ENCODE measurements around the gene BAZ2A.

DNA sequence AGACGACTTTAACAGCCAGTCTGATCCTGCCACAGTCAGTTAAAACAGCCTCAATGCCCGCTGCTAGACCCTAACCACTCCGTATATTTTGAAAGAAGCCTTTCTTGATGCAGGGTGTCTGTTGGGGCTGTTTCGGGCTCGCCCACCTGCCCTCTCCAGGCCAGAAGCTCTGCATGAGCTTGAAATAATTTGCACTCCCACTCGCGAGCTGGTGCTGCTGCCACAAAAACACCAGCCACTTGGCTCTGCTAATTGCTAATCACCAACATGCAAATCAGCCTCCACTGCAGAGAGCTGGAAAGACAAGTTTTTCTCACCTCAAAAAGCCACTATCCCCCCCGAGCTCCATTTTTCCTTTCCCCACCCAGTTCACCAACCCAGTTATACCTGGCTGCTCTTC is 15.5 kb downstream of the BAZ2A start:
- TF ChIP-seq EZH2 (IDR thresholded peaks at IDR 0.05; ENCODE audit: low read depth): no peak
- TF ChIP-seq, protein P1, sequence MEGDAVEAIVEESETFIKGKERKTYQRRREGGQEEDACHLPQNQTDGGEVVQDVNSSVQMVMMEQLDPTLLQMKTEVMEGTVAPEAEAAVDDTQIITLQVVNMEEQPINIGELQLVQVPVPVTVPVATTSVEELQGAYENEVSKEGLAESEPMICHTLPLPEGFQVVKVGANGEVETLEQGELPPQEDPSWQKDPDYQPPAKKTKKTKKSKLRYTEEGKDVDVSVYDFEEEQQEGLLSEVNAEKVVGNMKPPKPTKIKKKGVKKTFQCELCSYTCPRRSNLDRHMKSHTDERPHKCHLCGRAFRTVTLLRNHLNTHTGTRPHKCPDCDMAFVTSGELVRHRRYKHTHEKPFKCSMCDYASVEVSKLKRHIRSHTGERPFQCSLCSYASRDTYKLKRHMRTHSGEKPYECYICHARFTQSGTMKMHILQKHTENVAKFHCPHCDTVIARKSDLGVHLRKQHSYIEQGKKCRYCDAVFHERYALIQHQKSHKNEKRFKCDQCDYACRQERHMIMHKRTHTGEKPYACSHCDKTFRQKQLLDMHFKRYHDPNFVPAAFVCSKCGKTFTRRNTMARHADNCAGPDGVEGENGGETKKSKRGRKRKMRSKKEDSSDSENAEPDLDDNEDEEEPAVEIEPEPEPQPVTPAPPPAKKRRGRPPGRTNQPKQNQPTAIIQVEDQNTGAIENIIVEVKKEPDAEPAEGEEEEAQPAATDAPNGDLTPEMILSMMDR (conservative IDR thresholded peaks at IDR 0.05): no peak
